Neural crest cell (in vitro differentiated cells): Measurements from ENCODE around the gene ME2. TPM values are rescaled to one million over a fixed set of nuclear protein-coding genes. Genes with fewer than 3 reads are reported as not detected.
A peak's percentile ranks its signal among the peaks of the same experiment; 100 is the strongest.

Experiments used
- DNase-seq: peaks from one replicate; pipeline ENCODE4 v3.0.0; 2021; ENCODE audit warnings: low read depth, mixed read lengths, low spot score
- H3K27ac Mint-ChIP-seq: one replicate; pipeline ENCODE4 v1.8.0; 2021; ENCODE audit warnings: mild to moderate bottlenecking, mixed read lengths; ENCODE audit not compliant: unreplicated experiment
- H3K27me3 Mint-ChIP-seq: 2 replicates; pipeline ENCODE4 v1.8.0; 2021; ENCODE audit warnings: low read depth, mild to moderate bottlenecking, mixed read lengths
- H3K36me3 Mint-ChIP-seq: 2 replicates; pipeline ENCODE4 v1.8.0; 2021; ENCODE audit warnings: low read depth, mild to moderate bottlenecking, mixed read lengths
- H3K4me1 Mint-ChIP-seq: 2 replicates; pipeline ENCODE4 v1.8.0; 2021; ENCODE audit warnings: mixed read lengths
- H3K4me3 Mint-ChIP-seq: one replicate; pipeline ENCODE4 v1.8.0; 2021; ENCODE audit warnings: mild to moderate bottlenecking, mixed read lengths
- H3K9me3 Mint-ChIP-seq: 2 replicates; pipeline ENCODE4 v1.8.0; 2021; ENCODE audit warnings: mixed read lengths
- total RNA-seq: library from RNA; stranded (reverse); gene quantifications from 2 replicates; pipeline ENCODE4 v1.2.1, GENCODE V29; 2021
- TF ChIP-seq, protein P1 (sequence below): fragments of 200-600 bp; sonication (generic); conservative IDR thresholded peaks from 2 replicates; pipeline ENCODE4 v1.5.0; 2021; ENCODE audit warnings: antibody characterized with exemption, mild to moderate bottlenecking

Gene ME2
- total RNA-seq, 1 donor from 2014 or later: 55.8 TPM

DNA sequence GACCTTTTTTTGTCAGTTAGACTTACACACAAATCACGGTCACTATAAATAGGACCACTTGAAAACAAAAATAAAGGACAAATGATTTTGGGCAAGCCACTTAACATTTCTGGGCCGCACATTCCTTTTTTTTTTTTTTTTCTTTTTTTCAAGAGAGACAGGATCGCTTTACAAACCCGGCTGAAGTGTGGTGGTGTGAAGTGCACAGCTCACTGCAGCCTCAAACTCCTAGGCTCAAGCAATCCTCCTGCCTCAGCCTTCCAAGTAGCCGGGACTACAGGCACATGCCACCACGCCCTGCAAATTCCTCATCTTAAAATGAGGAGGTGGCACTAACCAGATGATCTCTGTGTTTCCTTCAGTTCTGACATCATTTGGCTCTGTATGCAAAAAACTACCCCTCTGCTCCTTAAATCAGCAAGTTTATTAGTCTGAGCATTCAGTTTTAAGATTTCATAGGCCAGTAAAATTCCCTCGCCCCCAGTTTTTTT is 30.8 kb upstream of the ME2 start:
- no peak overlapping the region for H3K4me3 Mint-ChIP-seq
- no peak overlapping the region for H3K27ac Mint-ChIP-seq
- H3K36me3 Mint-ChIP-seq: no peaks in the 10 kb centered on the region
- TF ChIP-seq, protein P1, sequence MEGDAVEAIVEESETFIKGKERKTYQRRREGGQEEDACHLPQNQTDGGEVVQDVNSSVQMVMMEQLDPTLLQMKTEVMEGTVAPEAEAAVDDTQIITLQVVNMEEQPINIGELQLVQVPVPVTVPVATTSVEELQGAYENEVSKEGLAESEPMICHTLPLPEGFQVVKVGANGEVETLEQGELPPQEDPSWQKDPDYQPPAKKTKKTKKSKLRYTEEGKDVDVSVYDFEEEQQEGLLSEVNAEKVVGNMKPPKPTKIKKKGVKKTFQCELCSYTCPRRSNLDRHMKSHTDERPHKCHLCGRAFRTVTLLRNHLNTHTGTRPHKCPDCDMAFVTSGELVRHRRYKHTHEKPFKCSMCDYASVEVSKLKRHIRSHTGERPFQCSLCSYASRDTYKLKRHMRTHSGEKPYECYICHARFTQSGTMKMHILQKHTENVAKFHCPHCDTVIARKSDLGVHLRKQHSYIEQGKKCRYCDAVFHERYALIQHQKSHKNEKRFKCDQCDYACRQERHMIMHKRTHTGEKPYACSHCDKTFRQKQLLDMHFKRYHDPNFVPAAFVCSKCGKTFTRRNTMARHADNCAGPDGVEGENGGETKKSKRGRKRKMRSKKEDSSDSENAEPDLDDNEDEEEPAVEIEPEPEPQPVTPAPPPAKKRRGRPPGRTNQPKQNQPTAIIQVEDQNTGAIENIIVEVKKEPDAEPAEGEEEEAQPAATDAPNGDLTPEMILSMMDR: no peak
- no peaks in the 10 kb centered on the region for H3K27me3 Mint-ChIP-seq
- peaks cover 7% of the 10 kb centered on the region for H3K4me1 Mint-ChIP-seq
- no peak for DNase-seq
- H3K9me3 Mint-ChIP-seq: peaks cover 5% of the 10 kb centered on the region

DNA sequence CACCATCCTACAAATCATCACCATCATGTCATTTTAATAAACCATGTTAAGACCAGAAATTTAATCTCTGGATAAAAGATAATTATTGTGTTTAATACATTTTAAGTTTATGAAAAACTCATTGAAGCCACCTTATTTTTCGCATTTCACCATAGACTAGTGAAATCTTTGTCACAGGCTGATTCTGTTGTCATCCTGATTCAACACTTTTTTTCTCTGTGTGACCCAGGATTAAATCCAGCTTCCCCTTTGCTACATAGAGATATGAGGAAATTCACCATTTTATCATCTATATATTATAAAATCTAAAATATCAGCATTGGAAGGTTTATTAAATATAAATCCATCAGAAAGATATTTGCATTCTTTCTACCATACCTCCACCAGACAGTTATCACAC is 29.9 kb upstream of the ME2 start:
- TF ChIP-seq, protein P1: no peak
- no peaks in the 10 kb centered on the region for H3K27me3 Mint-ChIP-seq

DNA sequence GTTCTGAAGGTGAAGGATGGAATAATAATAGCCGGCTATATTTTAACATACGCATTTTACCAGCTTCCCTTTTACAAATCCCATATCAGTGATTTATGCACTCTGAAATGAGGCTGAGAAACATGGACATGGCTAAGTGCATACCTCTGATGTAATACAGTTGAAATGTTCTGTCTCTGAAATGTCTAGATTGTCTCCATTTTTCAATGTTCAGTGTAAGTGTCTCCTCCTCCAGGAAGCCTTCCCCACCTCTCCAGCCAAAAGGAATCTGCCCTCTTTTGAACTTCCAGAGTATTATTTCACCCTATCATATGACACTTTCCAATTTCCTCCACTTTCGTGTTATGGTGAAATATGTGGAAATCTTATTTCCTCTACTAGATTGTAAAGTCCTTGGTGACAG is 29.5 kb upstream of the ME2 start:
- Mint-ChIP-seq H3K9me3 (peaks cover 5% of the 10 kb centered on the region), H3K4me3 (no peak overlapping the region), H3K4me1 (peaks cover 20% of the 10 kb centered on the region), H3K36me3 (no peaks in the 10 kb centered on the region), H3K27me3 (no peaks in the 10 kb centered on the region), H3K27ac (no peak overlapping the region)
- TF ChIP-seq, protein P1: no peak
- DNase-seq: no peak

More for the DNA sequence above, 29.9 kb upstream of the ME2 start:
- DNase-seq: no peak
- Mint-ChIP-seq H3K4me3 (no peak overlapping the region), H3K36me3 (no peaks in the 10 kb centered on the region), H3K9me3 (peaks cover 5% of the 10 kb centered on the region), H3K27ac (no peak overlapping the region), H3K4me1 (peaks cover 16% of the 10 kb centered on the region)

DNA sequence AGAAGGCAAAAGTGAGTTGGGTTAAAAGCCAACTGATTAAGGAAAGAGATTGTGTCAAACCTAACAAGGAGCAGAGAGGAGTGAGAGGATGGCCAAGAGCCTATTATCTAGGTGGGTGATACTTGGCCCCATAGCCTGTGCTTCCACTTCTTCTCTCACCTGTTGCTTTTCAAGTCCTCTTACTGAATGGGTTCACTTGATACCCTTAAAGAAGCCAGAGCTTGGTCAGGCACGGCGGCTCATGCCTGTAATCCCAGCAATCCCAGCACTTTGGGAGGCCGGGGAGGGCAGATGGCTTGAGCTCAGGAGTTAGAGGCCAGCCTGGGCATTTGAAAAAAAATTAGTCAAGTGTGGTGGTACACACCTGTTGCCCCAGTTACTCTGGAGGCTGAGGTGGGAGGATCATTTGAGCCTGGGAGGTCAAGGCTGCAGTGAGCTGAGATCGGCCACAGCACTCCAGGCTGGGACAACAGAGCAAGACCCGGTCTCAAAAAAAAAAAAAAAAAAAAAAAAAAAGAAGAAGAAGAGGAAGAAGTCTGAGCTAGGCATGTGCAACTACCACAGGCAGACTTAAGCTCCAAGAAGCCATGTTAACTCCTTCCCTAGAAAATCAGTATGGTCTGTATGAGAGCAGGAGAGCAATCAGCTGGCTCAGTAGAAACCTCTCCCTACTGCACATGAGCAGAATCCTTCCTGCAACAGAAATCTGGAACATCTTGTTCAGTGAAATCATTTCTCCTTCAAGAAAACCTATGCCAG is 28.4 kb upstream of the ME2 start:
- no peak overlapping the region for H3K4me3 Mint-ChIP-seq
- peaks cover 5% of the 10 kb centered on the region for H3K9me3 Mint-ChIP-seq
- H3K36me3 Mint-ChIP-seq: no peaks in the 10 kb centered on the region
- H3K27me3 Mint-ChIP-seq: no peaks in the 10 kb centered on the region
- peaks cover 24% of the 10 kb centered on the region for H3K4me1 Mint-ChIP-seq
- no peak overlapping the region for H3K27ac Mint-ChIP-seq
- TF ChIP-seq, protein P1: no peak
- DNase-seq: no peak

DNA sequence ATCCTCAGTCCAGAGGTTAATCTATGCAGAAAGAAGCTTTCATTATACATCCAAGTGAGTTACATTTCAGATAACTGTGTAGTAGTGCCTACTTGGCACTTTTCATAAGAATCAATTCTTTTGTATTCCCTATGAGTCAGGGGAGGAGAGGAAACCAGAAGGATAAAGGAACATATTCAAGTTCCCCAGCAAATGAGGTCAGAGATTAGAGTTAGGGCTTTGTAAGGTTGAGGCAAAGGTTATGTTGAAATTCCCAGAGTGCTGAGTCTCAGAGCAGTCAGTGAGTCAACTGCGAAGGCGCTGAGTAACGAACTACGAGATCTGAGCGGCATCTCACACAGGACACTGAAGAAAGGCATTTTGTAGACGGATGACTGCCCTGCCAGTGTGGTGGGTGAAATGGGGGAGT is 25.1 kb upstream of the ME2 start:
- peak; percentile 9 for DNase-seq
- Mint-ChIP-seq H3K4me1 (peaks cover 35% of the 10 kb centered on the region), H3K4me3 (peak overlapping the region; percentile 36), H3K27me3 (no peaks in the 10 kb centered on the region), H3K27ac (peak overlapping the region; percentile 60), H3K36me3 (no peaks in the 10 kb centered on the region), H3K9me3 (peaks cover 5% of the 10 kb centered on the region)
- TF ChIP-seq, protein P1: no peak
